Vagina (tissue), 2 donors: ENCODE data around the gene PTPRN2. TPM values are rescaled to one million over a fixed set of nuclear protein-coding genes. Genes with fewer than 3 reads are reported as not detected.

ENCODE experiments used
- DNase-seq, 2 donors: peaks; one replicate each; pipeline ENCODE4 v3.0.0-alpha.2; 2017; ENCODE audit errors: extremely low spot score in 2 of 2
- H3K27ac ChIP-seq: fragments of 200-600 bp; sonication (generic); one replicate; pipeline ENCODE4 v1.5.1; 2019
- H3K27me3 ChIP-seq: fragments of 200-600 bp; sonication (generic); one replicate; pipeline ENCODE4 v1.5.1; 2019
- H3K36me3 ChIP-seq, 2 donors: fragments of 200-600 bp; sonication (generic); one replicate each; pipeline ENCODE4 v1.5.1; 2017 to 2019
- H3K4me1 ChIP-seq: fragments of 200-600 bp; sonication (generic); one replicate; pipeline ENCODE4 v1.5.1; 2019
- H3K4me3 ChIP-seq, 2 donors: fragments of 200-600 bp; sonication (generic); 1 replicate in 1 of 2; 2 replicates in 1 of 2; pipeline ENCODE4 v1.5.1; 2016 to 2019
- H3K9me3 ChIP-seq: fragments of 200-600 bp; sonication (generic); one replicate; pipeline ENCODE4 v1.5.1; 2019
- POLR2A ChIP-seq, 2 donors: fragments of 450-650 bp; IDR thresholded peaks; one replicate each; pipeline ENCODE4 v1.6.1; 2017; ENCODE audit warnings: antibody characterized with exemption in 2 of 2, mild to moderate bottlenecking in 2 of 2, moderate library complexity in 2 of 2
- POLR2AphosphoS5 ChIP-seq, 2 donors: sonication (generic); formaldehyde crosslinking; IDR thresholded peaks; one replicate each; pipeline ENCODE4 v1.9.0; 2017; ENCODE audit warnings: antibody characterized with exemption in 2 of 2, mild to moderate bottlenecking in 2 of 2, low read depth in 1 of 2; ENCODE audit not compliant: insufficient read depth in 1 of 2
- intact Hi-C: fragments of 100-400 bp; cut with DNase I; formaldehyde crosslinking; loops from one replicate; pipeline ENCODE4 v1.15.1; 2023
- total RNA-seq: library from RNA; depleted of rRNA; stranded (reverse); fragments of >200 nt; gene quantifications from one replicate; pipeline ENCODE4 v1.2.3, GENCODE V29; 2016
- TF ChIP-seq, protein P1 (sequence below), 3 experiments: fragments of 450-650 bp in 2 of 3; fragments of 200-600 bp in 1 of 3; sonication (generic) in 1 of 3; IDR thresholded peaks; one replicate each; pipeline ENCODE4 v1.5.1; 2017 to 2019; ENCODE audit warnings: antibody characterized with exemption in 3 of 3, mild to moderate bottlenecking in 2 of 3, moderate library complexity in 2 of 3

PTPRN2 gene
- total RNA-seq, 1 donor from 2014 or later, result 7.4 TPM

GRCh38 chr7:157906583-157906982 is 681.0 kb downstream of the PTPRN2 start:
- no peak overlapping the region for H3K27ac ChIP-seq
- DNase-seq, result no peak
- H3K9me3 ChIP-seq, result no peaks in the 10 kb centered on the region
- intact Hi-C loops, result no loop called here
- H3K36me3 ChIP-seq, result no peaks in the 10 kb centered on the region
- H3K4me3 ChIP-seq, result no peak overlapping the region
- TF ChIP-seq, protein P1, sequence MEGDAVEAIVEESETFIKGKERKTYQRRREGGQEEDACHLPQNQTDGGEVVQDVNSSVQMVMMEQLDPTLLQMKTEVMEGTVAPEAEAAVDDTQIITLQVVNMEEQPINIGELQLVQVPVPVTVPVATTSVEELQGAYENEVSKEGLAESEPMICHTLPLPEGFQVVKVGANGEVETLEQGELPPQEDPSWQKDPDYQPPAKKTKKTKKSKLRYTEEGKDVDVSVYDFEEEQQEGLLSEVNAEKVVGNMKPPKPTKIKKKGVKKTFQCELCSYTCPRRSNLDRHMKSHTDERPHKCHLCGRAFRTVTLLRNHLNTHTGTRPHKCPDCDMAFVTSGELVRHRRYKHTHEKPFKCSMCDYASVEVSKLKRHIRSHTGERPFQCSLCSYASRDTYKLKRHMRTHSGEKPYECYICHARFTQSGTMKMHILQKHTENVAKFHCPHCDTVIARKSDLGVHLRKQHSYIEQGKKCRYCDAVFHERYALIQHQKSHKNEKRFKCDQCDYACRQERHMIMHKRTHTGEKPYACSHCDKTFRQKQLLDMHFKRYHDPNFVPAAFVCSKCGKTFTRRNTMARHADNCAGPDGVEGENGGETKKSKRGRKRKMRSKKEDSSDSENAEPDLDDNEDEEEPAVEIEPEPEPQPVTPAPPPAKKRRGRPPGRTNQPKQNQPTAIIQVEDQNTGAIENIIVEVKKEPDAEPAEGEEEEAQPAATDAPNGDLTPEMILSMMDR (IDR thresholded peaks at IDR 0.05), result no peak
- TF ChIP-seq POLR2A (IDR thresholded peaks at IDR 0.05), result no peak
- peaks cover 6% of the 10 kb centered on the region for H3K4me1 ChIP-seq
- no peaks in the 10 kb centered on the region for H3K27me3 ChIP-seq

GRCh38 chr7:157905651-157906461 is 681.8 kb downstream of the PTPRN2 start:
- intact Hi-C loops, result no loop called here
- no peak overlapping the region for H3K27ac ChIP-seq
- no peak for DNase-seq
- no peaks in the 10 kb centered on the region for H3K9me3 ChIP-seq
- TF ChIP-seq, protein P1 (IDR thresholded peaks at IDR 0.05), result no peak
- TF ChIP-seq POLR2AphosphoS5 (IDR thresholded peaks at IDR 0.05; ENCODE audit: insufficient read depth in 1 of 2, low read depth in 1 of 2), result no peak
- no peak for TF ChIP-seq POLR2A (IDR thresholded peaks at IDR 0.05)
- H3K4me3 ChIP-seq, result no peak overlapping the region
- H3K27me3 ChIP-seq, result no peaks in the 10 kb centered on the region
- H3K36me3 ChIP-seq, result no peaks in the 10 kb centered on the region
- peaks cover 6% of the 10 kb centered on the region for H3K4me1 ChIP-seq

- no peak for DNase-seq
- intact Hi-C loops, result no loop called here
Measured at GRCh38 chr7:157904866-157905570, 682.6 kb downstream of the PTPRN2 start.

GRCh38 chr7:157904211-157904865 is 683.3 kb downstream of the PTPRN2 start:
- DNase-seq, result no peak
- H3K4me1 ChIP-seq, result peaks cover 8% of the 10 kb centered on the region
- no peak overlapping the region for H3K4me3 ChIP-seq
- H3K27me3 ChIP-seq, result no peaks in the 10 kb centered on the region
- intact Hi-C loops, result no loop called here
- H3K36me3 ChIP-seq, result no peaks in the 10 kb centered on the region
- TF ChIP-seq POLR2A (IDR thresholded peaks at IDR 0.05) (no peak), POLR2AphosphoS5 (IDR thresholded peaks at IDR 0.05; ENCODE audit: insufficient read depth in 1 of 2, low read depth in 1 of 2) (no peak)
- TF ChIP-seq, protein P1 (IDR thresholded peaks at IDR 0.05), result no peak
- H3K27ac ChIP-seq, result no peak overlapping the region
- H3K9me3 ChIP-seq, result no peaks in the 10 kb centered on the region

More at GRCh38 chr7:157904866-157905570, 682.6 kb downstream of the PTPRN2 start:
- Histone ChIP-seq H3K4me1 (peaks cover 6% of the 10 kb centered on the region), H3K4me3 (no peak overlapping the region), H3K9me3 (no peaks in the 10 kb centered on the region), H3K36me3 (no peaks in the 10 kb centered on the region), H3K27me3 (no peaks in the 10 kb centered on the region), H3K27ac (no peak overlapping the region)
- TF ChIP-seq, protein P1 (IDR thresholded peaks at IDR 0.05), result no peak
- no peak for TF ChIP-seq POLR2A (IDR thresholded peaks at IDR 0.05)
- no peak for TF ChIP-seq POLR2AphosphoS5 (IDR thresholded peaks at IDR 0.05; ENCODE audit: insufficient read depth in 1 of 2, low read depth in 1 of 2)
